Smooth muscle cell (in vitro differentiated cells): ENCODE measurements around the gene SPATA20. TPM values are rescaled to one million over a fixed set of nuclear protein-coding genes. Genes with fewer than 3 reads are reported as not detected.
A peak's percentile ranks its signal among the peaks of the same experiment; 100 is the strongest.

Source experiments
- DNase-seq: peaks from one replicate; lab custom pipeline; 2025; ENCODE audit not compliant: unreplicated experiment; lab: John Stamatoyannopoulos, UW
- H2AFZ ChIP-seq: fragments of 200-600 bp; sonication (generic); 2 replicates; pipeline ENCODE4 v1.6.0; 2016; ENCODE audit warnings: antibody characterized with exemption, low read depth, mild to moderate bottlenecking
- H3F3A ChIP-seq: fragments of 200-600 bp; sonication (generic); 2 replicates; pipeline ENCODE4 v1.6.0; 2017; ENCODE audit warnings: antibody characterized with exemption, low read depth
- H3K27ac ChIP-seq: fragments of 200-600 bp; sonication (generic); 2 replicates; pipeline ENCODE4 v1.5.1; 2016; ENCODE audit warnings: low read depth, mild to moderate bottlenecking
- H3K27me3 ChIP-seq: fragments of 200-600 bp; sonication (generic); 2 replicates; pipeline ENCODE4 v1.6.1; 2016; ENCODE audit warnings: low read depth, mild to moderate bottlenecking
- H3K36me3 ChIP-seq: fragments of 200-600 bp; sonication (generic); 2 replicates; pipeline ENCODE4 v1.5.1; 2016; ENCODE audit warnings: low read depth
- H3K4me1 ChIP-seq: fragments of 200-600 bp; sonication (generic); 2 replicates; pipeline ENCODE4 v1.5.1; 2016; ENCODE audit warnings: low read depth
- H3K4me2 ChIP-seq: fragments of 200-600 bp; sonication (generic); 2 replicates; pipeline ENCODE4 v1.6.0; 2016; ENCODE audit warnings: mild to moderate bottlenecking
- H3K4me3 ChIP-seq: fragments of 200-600 bp; sonication (generic); 2 replicates; pipeline ENCODE4 v1.5.1; 2016; ENCODE audit warnings: mild to moderate bottlenecking
- H3K79me2 ChIP-seq: fragments of 200-600 bp; sonication (generic); 2 replicates; pipeline ENCODE4 v1.6.0; 2016; ENCODE audit warnings: low read depth, mild to moderate bottlenecking
- H3K9ac ChIP-seq: fragments of 200-600 bp; sonication (generic); 2 replicates; pipeline ENCODE4 v1.6.0; 2016; ENCODE audit warnings: low read depth
- H3K9me3 ChIP-seq: fragments of 200-600 bp; sonication (generic); replicated peaks from 2 replicates; pipeline ENCODE4 v1.5.1; 2016; ENCODE audit warnings: low read depth
- H4K20me1 ChIP-seq: fragments of 200-600 bp; sonication (generic); 2 replicates; pipeline ENCODE4 v1.6.0; 2016; ENCODE audit warnings: low read depth
- WGBS: methylation state at CpG from one replicate; pipeline ENCODE4 v1.1.7; 2016; ENCODE audit warnings: low lambda C conversion rate; 5-methylcytosine and 5-hydroxymethylcytosine counted together
- polyA plus RNA-seq: library from polyadenylated mRNA; unstranded; fragments of >200 nt; fragmentation: Nextera tagmentation; extraction: Ambion mirVana; gene quantifications from 2 replicates; pipeline ENCODE4 v1.2.1, GENCODE V29; 2016
- total RNA-seq: library from RNA; depleted of rRNA; stranded (reverse); fragments of >200 nt; gene quantifications from 2 replicates; pipeline ENCODE4 v1.2.3, GENCODE V29; 2014
- TF ChIP-seq, protein P1 (sequence below): fragments of 200-600 bp; sonication (generic); IDR thresholded peaks from 2 replicates; pipeline ENCODE4 v1.5.1; 2017; ENCODE audit warnings: borderline replicate concordance, mild to moderate bottlenecking, antibody characterized with exemption; ENCODE audit not compliant: insufficient read depth, poor library complexity, severe bottlenecking

Gene SPATA20
- total and polyA plus RNA-seq, 2 experiments from 2014 or later = 61.0 to 62.7 TPM

- H3K9me3 ChIP-seq = no peaks in the 10 kb centered on the region
- no peak overlapping the region for H3K4me2 ChIP-seq
- no peaks in the 10 kb centered on the region for H3K79me2 ChIP-seq
- WGBS = 84% methylated on average over 6 of the region's 6 CpGs
- TF ChIP-seq, protein P1, sequence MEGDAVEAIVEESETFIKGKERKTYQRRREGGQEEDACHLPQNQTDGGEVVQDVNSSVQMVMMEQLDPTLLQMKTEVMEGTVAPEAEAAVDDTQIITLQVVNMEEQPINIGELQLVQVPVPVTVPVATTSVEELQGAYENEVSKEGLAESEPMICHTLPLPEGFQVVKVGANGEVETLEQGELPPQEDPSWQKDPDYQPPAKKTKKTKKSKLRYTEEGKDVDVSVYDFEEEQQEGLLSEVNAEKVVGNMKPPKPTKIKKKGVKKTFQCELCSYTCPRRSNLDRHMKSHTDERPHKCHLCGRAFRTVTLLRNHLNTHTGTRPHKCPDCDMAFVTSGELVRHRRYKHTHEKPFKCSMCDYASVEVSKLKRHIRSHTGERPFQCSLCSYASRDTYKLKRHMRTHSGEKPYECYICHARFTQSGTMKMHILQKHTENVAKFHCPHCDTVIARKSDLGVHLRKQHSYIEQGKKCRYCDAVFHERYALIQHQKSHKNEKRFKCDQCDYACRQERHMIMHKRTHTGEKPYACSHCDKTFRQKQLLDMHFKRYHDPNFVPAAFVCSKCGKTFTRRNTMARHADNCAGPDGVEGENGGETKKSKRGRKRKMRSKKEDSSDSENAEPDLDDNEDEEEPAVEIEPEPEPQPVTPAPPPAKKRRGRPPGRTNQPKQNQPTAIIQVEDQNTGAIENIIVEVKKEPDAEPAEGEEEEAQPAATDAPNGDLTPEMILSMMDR = no peak
- H3F3A ChIP-seq = no peaks in the 10 kb centered on the region
- H3K4me1 ChIP-seq = peaks cover 25% of the 10 kb centered on the region
- H3K4me3 ChIP-seq = no peak overlapping the region
- H2AFZ ChIP-seq = no peak overlapping the region
- no peak overlapping the region for H3K27ac ChIP-seq
- no peak for DNase-seq
- H4K20me1 ChIP-seq = no peaks in the 10 kb centered on the region
- H3K36me3 ChIP-seq = no peaks in the 10 kb centered on the region
- no peak overlapping the region for H3K9ac ChIP-seq
- H3K27me3 ChIP-seq = peaks cover 39% of the 10 kb centered on the region
Observed at GRCh38 chr17:50531428-50532025, 15.4 kb upstream of the SPATA20 start.

DNA sequence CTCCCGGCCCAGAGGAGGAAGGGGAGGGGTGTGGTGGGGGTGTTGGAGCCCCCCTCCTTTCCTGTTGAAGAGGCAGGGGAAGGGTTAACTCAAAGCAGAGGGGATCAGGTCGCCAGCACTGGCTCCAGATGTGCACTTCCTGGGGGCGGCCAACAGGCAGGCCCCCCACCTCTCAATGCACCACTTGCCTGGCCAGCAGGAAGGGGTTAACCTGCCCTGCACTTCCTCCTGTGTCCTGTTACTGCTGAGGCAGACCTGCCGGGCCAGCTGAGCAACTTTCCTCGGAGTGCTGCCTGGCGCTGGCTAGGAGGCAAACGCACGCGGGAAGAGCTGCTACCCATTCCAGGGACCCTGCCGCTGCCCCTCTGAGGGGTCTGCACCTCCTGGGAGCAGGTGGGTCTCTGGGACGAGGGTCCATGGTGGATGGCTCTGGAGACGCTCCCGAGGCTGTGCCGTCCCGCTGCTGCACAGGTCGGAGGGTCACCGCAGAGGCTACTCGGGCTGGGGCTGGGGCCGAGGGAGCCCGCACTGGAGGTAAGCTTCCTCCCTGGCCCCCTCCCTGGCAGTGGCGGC, 14.4 kb upstream of the SPATA20 start, which contains the start of gene EPN3:
EPN3 (plus strand) TSS at position 284 of the 573 bp plus-strand sequence. CDS start 3,822 bp downstream, outside the sequence.
- DNase-seq = no peak
- Histone ChIP-seq H2AFZ (no peak within 1 kb of the TSS), H3K79me2 (no peaks in the 10 kb centered on the region), H3K27me3 (peaks cover 39% of the 10 kb centered on the region), H3K27ac (no peak within 1 kb of the TSS), H3K36me3 (no peaks in the 10 kb centered on the region), H4K20me1 (no peaks in the 10 kb centered on the region), H3K4me1 (peaks cover 25% of the 10 kb centered on the region), H3F3A (no peaks in the 10 kb centered on the region), H3K9ac (no peak within 1 kb of the TSS), H3K4me2 (peak within 1 kb of the TSS; percentile 83), H3K4me3 (peak within 1 kb of the TSS; percentile 46), H3K9me3 (no peaks in the 10 kb centered on the region)
- 2% methylated on average over 20 of the region's 21 CpGs for WGBS
- TF ChIP-seq, protein P1 = no peak

- H3K4me3 ChIP-seq = peak overlapping the region; percentile 46
- DNase-seq = no peak
- TF ChIP-seq, protein P1 = no peak
- no peaks in the 10 kb centered on the region for H3F3A ChIP-seq
- no peak overlapping the region for H2AFZ ChIP-seq
- peaks cover 25% of the 10 kb centered on the region for H3K4me1 ChIP-seq
- WGBS = 8% methylated on average over 5 of the region's 5 CpGs
- H3K9ac ChIP-seq = no peak overlapping the region
- peaks cover 39% of the 10 kb centered on the region for H3K27me3 ChIP-seq
- H4K20me1 ChIP-seq = no peaks in the 10 kb centered on the region
- peak overlapping the region; percentile 83 for H3K4me2 ChIP-seq
- no peaks in the 10 kb centered on the region for H3K79me2 ChIP-seq
- H3K27ac ChIP-seq = no peak overlapping the region
- H3K36me3 ChIP-seq = no peaks in the 10 kb centered on the region
- no peaks in the 10 kb centered on the region for H3K9me3 ChIP-seq
Observed at GRCh38 chr17:50533185-50533584, 13.8 kb upstream of the SPATA20 start.
